Measurements from ENCODE around the gene CNGB1. TPM values are rescaled to one million over a fixed set of nuclear protein-coding genes. Genes with fewer than 3 reads are reported as not detected.

Gene CNGB1
- total and polyA plus RNA-seq, 2 of the 13 experiments (the other 11 are each of a cell fraction or from before 2014, with no cell fraction given): 0.02 to 0.15 TPM

- TF ChIP-seq ZXDC (CRISPR knock-in tag; IDR thresholded peaks at IDR 0.05): no peak
- peak; percentile 85 for TF ChIP-seq MXD4 (CRISPR knock-in tag; IDR thresholded peaks at IDR 0.05)
- peak; percentile 85; the same call in 1 of the 2 replicates for TF ChIP-seq SIX1 (CRISPR knock-in tag; IDR thresholded peaks at IDR 0.05; ENCODE audit: borderline replicate concordance)
- TF ChIP-seq CHD2 (IDR thresholded peaks at IDR 0.05; ENCODE audit: low read depth, low read length): 0 out of 2 replicates have a peak, but pooled peaks have one; percentile 4
- TF ChIP-seq ZNF362 (CRISPR knock-in tag; IDR thresholded peaks at IDR 0.05; ENCODE audit: borderline replicate concordance): peak; percentile 44; the same call in 1 of the 2 replicates
- TF ChIP-seq KDM5A (IDR thresholded peaks at IDR 0.05; ENCODE audit: borderline replicate concordance, low read length): peak; percentile 44; the same call in 1 of the 2 replicates
- TF ChIP-seq HNF4G (IDR thresholded peaks at IDR 0.05; ENCODE audit: borderline replicate concordance, low read depth, low read length): peak; percentile 100
- peak; percentile 100 for TF ChIP-seq HNF4G (CRISPR knock-in tag; IDR thresholded peaks at IDR 0.05; ENCODE audit: borderline replicate concordance, low read depth)
- TF ChIP-seq E2F1 (CRISPR knock-in tag; IDR thresholded peaks at IDR 0.05): no peak
- no peak for TF ChIP-seq HNRNPUL1 (IDR thresholded peaks at IDR 0.05; ENCODE audit: low read depth, low read length)
- TF ChIP-seq ZFP91 (CRISPR knock-in tag; IDR thresholded peaks at IDR 0.05; ENCODE audit: borderline replicate concordance): peak; percentile 80; the same call in 1 of the 2 replicates
- TF ChIP-seq JUND (CRISPR knock-in tag; IDR thresholded peaks at IDR 0.05): peak; percentile 78; the same call in 1 of the 2 replicates
- peak; percentile 56; the same call in 1 of the 2 replicates for TF ChIP-seq ZNF557 (CRISPR knock-in tag; IDR thresholded peaks at IDR 0.05)
- no peak for TF ChIP-seq ZNF142 (CRISPR knock-in tag; IDR thresholded peaks at IDR 0.05)
These were observed 108.1 kb downstream of the CNGB1 start (continued) for GRCh38 chr16:57862698-57863433.

Data from HepG2 (cell line).